Dermis microvascular lymphatic vessel endothelial cell (primary cell): ENCODE data around the gene ATOH8. TPM values are rescaled to one million over a fixed set of nuclear protein-coding genes. Genes with fewer than 3 reads are reported as not detected.

Experiments used
- DNase-seq, 2 donors: peaks; one replicate each; pipeline versions ENCODE4 v3.0.0 to v3.0.0-alpha.2; 2010; ENCODE audit warnings: low read depth in 2 of 2
- total RNA-seq: library from RNA; depleted of rRNA; stranded (reverse); fragments of >200 nt; gene quantifications from 2 replicates; pipeline ENCODE4 v1.2.1, GENCODE V29; 2014

Gene ATOH8
- total RNA-seq, 1 donor from 2014 or later = 13.1 TPM

- no peak for DNase-seq
Observed at GRCh38 chr2:85800586-85800985, 46.8 kb downstream of the ATOH8 start.

- DNase-seq = no peak
Observed at GRCh38 chr2:85801871-85802270, 48.1 kb downstream of the ATOH8 start.

- DNase-seq = no peak
Observed at GRCh38 chr2:85802354-85803103, 48.7 kb downstream of the ATOH8 start.

GRCh38 chr2:85803704-85804425 is 50.1 kb downstream of the ATOH8 start:
- no peak for DNase-seq

- DNase-seq = peak in 1 of 2 donors; percentile 22
Observed at GRCh38 chr2:85804583-85804982, 50.8 kb downstream of the ATOH8 start.

- DNase-seq = no peak
Observed at GRCh38 chr2:85806358-85807118, 52.7 kb downstream of the ATOH8 start.

- no peak for DNase-seq
Observed at GRCh38 chr2:85807756-85808155, 54.0 kb downstream of the ATOH8 start.

- DNase-seq = no peak
Observed at GRCh38 chr2:85810371-85811179, 56.8 kb downstream of the ATOH8 start.

- peak in 1 of 2 donors; percentile 50 for DNase-seq
Observed at GRCh38 chr2:85811180-85812093, 57.6 kb downstream of the ATOH8 start.

- DNase-seq = no peak
Observed at GRCh38 chr2:85812094-85812735, 58.4 kb downstream of the ATOH8 start.

GRCh38 chr2:85813211-85813981 is 59.6 kb downstream of the ATOH8 start:
- no peak for DNase-seq

- DNase-seq = peak; percentile 79 to 86
Observed at GRCh38 chr2:85813982-85814801, 60.4 kb downstream of the ATOH8 start.

GRCh38 chr2:85814802-85815550 is 61.2 kb downstream of the ATOH8 start:
- no peak for DNase-seq

- DNase-seq = no peak
Observed at GRCh38 chr2:85819811-85820510, 66.2 kb downstream of the ATOH8 start.

- DNase-seq = no peak
Observed at GRCh38 chr2:85822766-85823165, 69.0 kb downstream of the ATOH8 start.

- DNase-seq = no peak
Observed at GRCh38 chr2:85823951-85824350, 70.2 kb downstream of the ATOH8 start.
